ENCODE measurements around the gene IL6R.
A peak's percentile ranks its signal among the peaks of the same experiment; 100 is the strongest.

IL6R gene

DNA sequence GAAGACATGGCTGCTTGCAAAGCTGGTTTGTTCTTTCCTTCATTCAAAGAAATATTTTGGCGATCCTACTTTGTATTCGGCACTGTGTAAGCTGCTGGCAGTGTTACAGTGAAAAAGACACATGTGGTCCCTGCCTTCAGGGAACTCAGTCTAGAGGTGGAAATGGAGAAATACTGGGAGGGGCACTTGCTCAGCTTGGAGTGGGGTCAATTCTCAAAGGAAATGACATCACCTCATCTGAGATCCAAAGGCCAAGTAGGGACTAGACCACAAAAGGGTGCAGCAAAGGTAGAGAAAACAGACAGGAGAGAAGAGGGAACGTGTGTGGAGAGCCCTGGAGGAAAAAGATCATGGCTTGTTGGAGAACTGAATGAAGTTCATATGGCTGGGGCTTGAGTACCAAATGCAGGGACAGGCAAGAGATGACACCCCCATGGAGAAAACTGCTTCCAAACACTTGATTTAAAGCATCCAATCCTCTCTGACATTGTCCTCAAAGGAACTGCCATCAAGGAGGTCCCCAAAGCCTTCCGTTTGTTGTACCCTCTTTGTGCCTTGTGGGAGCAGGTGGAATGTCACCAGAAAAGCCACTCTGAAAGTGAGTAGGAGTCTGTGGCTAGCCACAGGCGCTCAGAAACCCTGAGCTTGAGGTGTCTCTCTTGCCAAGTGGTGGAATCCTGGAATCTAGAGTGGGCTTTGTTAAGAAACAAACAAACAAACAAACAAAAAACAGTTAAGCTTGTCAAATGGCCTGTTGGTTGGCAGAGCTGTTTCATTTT is 48.6 kb downstream of the IL6R start:
- DNase-seq, result no peak

DNA sequence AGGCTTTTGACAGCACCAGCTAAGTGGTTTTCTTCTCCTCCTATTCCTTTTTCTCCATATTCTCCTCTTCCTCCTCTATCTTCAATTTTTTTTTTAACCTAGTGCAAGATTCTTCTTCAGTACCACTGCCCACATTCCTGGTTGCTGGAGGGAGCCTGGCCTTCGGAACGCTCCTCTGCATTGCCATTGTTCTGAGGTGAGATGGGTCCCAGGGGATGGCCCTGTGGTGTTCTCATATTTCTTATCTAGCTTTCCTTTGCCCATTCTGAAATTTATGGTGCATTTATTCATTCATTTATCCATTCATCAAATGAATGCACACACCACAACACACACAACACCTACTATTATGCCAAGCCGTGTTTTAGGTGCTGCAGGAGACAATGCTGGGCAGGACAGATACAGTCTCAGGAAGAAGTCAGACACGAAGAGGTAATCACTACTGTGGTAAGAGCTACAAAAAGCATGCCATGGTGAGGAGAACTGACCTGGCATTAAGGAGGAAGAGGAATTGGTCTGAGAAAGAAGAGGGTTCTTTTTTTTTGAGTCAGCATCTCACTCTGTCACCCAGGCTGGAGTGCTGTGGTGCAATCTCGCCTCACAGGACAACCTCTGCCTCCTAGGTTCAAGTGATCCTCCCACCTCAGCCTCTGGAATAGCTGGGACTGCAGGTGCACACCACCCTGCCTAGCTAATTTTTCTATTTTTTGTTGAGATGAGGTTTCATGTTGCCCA is 49.4 kb downstream of the IL6R start:
- peak; percentile 97 for DNase-seq

GRCh38 chr1:154456631-154457030 is 51.5 kb downstream of the IL6R start:
- DNase-seq, result no peak

- DNase-seq, result no peak
Observed at GRCh38 chr1:154459080-154459479, 53.9 kb downstream of the IL6R start.

GRCh38 chr1:154460695-154461260 is 55.6 kb downstream of the IL6R start:
- DNase-seq, result no peak

DNA sequence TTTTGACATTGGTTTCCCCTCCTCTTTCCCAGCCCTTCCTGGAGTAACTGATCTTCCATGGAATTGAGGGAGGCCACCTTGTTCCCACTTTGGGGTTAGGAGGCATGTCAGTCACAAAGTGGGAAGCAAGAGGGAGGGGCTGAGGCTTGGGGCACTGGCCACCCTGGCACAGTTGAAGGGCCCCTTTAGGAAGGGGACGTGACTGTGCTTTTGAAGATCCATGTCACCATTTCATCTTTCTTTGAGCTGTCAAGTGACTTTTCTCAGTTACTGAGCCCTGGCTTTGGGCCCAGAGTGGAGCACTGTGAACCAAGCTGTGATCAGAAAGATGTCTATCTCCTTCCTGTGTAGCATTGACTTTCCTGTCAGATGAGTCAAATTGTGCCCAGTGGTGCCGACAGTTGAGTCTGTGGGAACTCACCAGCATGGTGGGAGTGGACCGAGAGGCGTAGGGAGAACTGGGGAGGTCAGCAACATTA is 58.4 kb downstream of the IL6R start:
- DNase-seq, result no peak

- DNase-seq, result no peak
Observed at GRCh38 chr1:154465621-154466195, 60.6 kb downstream of the IL6R start.

DNA sequence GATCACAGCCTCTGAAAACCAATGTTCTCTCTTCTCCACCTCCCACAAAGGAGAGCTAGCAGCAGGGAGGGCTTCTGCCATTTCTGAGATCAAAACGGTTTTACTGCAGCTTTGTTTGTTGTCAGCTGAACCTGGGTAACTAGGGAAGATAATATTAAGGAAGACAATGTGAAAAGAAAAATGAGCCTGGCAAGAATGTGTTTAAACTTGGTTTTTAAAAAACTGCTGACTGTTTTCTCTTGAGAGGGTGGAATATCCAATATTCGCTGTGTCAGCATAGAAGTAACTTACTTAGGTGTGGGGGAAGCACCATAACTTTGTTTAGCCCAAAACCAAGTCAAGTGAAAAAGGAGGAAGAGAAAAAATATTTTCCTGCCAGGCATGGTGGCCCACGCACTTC is 61.1 kb downstream of the IL6R start:
- DNase-seq, result no peak

- no peak for DNase-seq
Observed at GRCh38 chr1:154466921-154467417, 61.8 kb downstream of the IL6R start.

DNA sequence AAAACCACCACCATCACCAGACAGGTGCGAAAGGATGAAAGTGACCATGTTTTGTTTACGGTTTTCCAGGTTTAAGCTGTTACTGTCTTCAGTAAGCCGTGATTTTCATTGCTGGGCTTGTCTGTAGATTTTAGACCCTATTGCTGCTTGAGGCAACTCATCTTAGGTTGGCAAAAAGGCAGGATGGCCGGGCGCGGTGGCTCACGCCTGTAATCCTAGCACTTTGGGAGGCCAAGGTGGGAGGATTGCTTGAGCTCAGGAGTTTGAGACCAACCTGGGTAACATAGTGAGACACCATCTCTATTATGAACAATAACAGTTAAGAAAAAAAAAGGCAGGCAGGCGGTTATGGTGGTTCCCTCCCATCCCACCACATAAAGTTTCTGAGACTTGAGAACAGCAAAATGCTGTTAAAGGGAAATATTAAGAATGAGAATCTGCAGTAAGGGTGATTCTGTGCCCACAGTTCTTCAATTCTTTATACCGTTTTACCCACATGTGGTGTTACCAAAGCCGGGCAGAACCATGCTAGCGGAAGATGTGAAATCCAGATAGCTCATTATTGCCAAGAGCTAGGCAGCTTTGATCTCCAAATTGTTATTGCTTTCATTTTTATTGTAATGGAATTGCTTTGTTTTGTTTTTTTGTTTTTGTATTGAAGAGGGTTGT is 62.4 kb downstream of the IL6R start:
- no peak for DNase-seq

- DNase-seq, result no peak
Observed at GRCh38 chr1:154468535-154469250, 63.5 kb downstream of the IL6R start.

DNA sequence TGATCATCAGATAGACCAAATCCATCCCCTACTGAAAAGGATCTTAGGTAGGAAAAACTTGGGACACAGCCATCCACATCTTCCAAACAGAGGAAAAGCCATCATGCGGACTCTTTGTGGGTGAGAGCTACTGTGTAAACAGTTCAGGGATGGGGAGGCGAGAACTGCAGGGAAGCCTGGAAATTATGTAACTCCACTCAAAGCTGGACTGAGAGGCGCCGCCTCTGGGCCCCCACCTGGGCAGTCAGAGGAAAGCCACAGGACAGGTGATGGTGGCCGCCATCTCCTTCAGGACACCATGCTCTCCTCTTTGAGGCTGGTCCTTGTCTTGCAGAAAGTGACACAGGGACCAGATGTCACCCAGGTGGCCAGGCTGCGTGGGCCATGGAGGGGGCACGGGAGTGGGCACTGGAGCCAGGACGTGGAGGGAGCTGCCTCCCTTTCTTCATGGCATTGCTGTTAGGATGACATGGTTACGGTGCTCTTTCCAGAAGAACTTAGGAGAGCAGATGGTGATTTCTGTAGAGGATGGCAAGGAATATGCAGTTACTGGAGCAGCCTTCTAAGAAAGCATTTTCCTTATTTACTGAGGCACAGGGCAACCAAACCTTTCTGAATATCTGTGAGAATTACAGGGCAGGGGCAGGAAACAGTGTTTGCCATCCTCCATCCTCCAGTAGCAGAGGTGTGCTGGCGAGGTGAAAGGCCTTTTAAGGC is 64.9 kb downstream of the IL6R start:
- DNase-seq, result no peak

DNA sequence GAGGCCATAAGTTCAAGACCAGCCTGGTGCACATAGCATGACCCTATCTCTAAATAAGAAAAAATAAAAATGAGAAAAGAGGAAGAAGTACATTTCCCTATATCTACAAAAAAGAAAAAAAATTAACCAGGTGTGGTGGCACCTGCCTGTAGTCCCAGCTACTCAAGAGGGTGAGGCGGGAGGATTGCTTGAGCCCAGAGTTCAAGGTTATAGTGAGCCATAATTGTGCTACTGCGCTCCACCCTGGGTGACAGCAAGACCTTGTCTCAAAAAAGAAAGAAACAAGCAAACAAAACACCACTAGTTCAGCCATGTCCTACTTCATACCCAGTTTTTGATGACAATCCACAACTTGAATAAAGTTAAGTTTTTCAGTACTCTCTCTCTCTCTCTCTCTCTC is 66.2 kb downstream of the IL6R start:
- DNase-seq, result no peak

DNA sequence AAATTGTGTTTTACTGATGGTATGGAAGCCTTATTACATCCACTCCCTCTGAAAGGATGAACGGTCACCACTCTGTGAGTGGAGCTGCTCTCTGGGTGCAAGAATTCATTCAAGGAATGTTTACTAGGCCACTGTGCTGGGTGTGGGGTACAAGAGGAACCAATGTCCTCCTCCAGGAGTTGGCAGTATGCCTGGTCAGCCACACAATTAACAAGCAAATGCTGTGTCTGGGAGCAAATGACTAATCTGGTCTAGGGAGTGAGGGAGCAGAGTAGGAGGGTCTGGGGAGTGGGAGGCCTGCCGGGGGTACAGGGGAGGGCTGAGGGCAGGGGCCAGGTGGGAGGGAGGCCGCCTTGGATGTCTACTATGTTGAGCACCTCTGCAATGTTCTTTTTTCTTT is 69.7 kb downstream of the IL6R start:
- DNase-seq, result no peak

DNA sequence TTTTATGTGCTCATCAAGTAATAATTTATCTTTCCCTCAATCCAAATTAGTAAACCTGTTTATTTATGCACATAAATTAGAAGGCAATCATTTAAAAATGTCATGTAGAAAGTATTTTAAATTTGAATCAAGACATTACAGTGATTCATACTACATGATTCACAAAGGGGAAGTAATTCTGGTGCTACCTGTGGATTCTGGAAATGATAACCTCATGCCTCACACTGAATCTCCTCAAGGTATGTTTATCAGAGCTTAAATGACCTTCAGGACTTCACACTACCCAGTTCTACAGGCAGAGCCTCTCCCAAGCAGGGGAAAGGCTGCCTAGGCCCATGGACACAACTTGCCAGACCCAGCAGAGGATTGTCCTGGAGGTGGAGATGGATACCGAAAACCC is 71.6 kb downstream of the IL6R start:
- no peak for DNase-seq

DNA sequence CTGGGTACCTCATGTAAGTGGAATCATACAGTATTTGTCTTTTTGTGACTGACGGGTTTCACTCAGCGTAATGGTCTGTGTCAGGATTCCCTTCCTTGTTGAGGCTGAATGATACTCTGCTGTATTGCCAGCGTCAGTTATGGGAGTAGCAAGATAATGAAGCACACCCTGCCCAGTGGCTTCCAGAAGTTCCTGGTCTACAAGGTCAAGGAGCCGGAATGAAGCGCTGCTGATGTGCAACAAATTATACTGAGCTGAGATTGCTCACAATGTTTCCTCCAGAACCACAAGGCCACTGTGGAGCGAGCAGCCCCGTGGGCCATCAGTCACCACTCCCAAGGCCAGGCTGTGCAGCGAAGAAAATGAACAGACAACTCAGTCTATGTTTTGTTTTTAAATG is 72.9 kb downstream of the IL6R start:
- no peak for DNase-seq

DNA sequence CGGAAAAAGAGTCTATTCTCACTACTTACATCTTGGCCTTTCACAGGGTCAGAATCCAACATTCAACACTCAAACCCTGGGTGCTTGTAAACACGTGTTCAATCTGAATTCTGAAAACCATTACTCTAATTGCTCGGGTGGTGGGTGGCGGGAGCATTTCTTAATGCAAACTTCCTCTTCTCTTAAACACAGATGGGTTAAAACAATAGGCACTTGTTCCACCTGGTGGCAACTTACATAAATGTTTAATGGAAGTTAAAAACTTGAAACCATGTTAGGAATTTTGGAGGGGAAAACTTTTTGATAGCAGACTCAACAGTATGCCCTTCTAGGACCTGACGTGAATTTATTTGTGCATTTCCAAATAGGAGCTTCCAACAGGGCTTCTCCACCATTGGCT is 73.5 kb downstream of the IL6R start:
- DNase-seq, result no peak

- peak; percentile 89 for DNase-seq
Observed at GRCh38 chr1:154479764-154480421, 74.8 kb downstream of the IL6R start.

DNA sequence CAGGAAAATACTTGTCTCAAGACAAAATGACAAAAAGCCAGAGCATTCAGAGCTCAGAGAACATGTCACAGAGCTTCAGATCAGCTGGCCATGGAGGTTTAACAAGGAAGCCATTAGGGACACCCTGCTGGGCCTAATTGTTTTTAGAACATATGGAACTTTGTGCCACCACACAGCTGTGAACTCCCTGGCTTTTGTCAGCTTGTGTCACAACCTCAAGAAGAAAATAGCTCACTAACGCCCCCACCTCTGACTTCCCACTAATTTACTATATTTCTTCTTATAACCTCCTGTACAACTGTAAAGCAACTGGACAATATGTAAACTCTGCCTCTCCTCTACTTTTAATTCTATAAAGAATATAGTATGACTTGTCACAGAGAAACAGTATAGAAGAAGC is 75.9 kb downstream of the IL6R start:
- no peak for DNase-seq

DNA sequence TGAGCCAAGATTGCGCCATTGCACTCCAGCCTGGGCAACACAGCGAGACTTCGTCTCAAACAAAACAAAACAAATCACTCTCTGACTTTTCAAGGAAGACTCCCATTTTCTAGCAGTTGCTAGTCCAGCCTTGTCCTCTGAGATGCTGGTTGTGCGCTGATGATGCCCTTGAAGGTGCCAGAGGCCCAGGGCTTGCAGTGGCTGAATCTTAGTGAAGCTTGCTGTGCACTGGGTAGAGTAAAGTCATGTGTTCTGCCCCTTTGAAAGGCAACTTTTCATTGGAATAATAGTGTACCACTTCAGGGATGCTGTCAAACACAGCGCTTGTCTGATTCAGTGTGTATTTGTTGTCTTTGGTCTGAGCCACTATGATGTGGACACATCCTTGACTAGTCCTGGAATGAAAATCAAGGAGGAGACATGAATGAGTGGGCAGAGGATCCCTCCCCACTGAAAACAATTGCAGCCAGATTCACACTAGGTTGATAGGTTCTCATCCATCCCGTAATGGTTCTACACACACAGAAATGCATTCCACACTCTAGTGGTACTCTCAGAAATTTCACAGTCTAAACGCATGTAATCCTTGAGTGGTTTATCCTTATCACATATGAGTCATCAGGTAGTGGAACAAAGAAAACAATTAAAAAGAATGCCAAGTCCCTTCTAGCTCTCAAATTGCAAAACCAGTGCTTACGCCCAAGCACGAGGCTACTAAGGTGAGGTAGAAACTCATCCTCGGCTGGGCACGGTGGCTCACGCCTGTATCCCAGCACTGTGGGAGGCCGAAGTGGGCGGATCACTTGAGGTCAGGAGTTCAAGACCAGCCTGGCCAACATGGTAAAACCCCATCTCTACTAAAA is 79.0 kb downstream of the IL6R start:
- no peak for DNase-seq
